SU-DHL-6 (cell line): Measurements from ENCODE around the gene ODF2.

Experiments
- H2AFZ ChIP-seq: fragments of 200-600 bp; sonication (generic); 2 replicates; pipeline ENCODE4 v1.6.1; 2014; ENCODE audit warnings: low read depth, mild to moderate bottlenecking, moderate library complexity, mixed read lengths, antibody characterized with exemption, low read length; ENCODE audit not compliant: severe bottlenecking
- H3F3A ChIP-seq: fragments of 200-600 bp; shearing (Covaris generic); 2 replicates; pipeline ENCODE4 v1.6.0; 2016; ENCODE audit warnings: antibody characterized with exemption, mild to moderate bottlenecking; ENCODE audit not compliant: insufficient read depth
- H3K27ac ChIP-seq: fragments of 200-600 bp; sonication (generic); 2 replicates; pipeline ENCODE4 v1.5.1; 2016; ENCODE audit warnings: low read depth, mild to moderate bottlenecking, low read length, moderate library complexity, mixed read lengths
- H3K27me3 ChIP-seq: fragments of 200-600 bp; sonication (generic), shearing (Covaris generic); 2 replicates; pipeline ENCODE4 v1.6.0; 2014; ENCODE audit warnings: mild to moderate bottlenecking, low read length
- H3K36me3 ChIP-seq: fragments of 200-600 bp; sonication (generic); 2 replicates; pipeline ENCODE4 v1.6.1; 2014; ENCODE audit warnings: mild to moderate bottlenecking, low read length, mixed read lengths
- H3K4me2 ChIP-seq: fragments of 300-600, 200-600 bp; shearing (Covaris generic), sonication (generic); 2 replicates; pipeline ENCODE4 v1.6.0; 2014; ENCODE audit warnings: low read length, low read depth, mild to moderate bottlenecking; ENCODE audit not compliant: poor library complexity, severe bottlenecking
- H3K4me3 ChIP-seq: fragments of 200-600 bp; sonication (generic); 2 replicates; pipeline ENCODE4 v1.5.1; 2014; ENCODE audit warnings: antibody characterized with exemption, low read length, mild to moderate bottlenecking, mixed read lengths; ENCODE audit not compliant: insufficient read depth, poor library complexity, severe bottlenecking
- H3K79me2 ChIP-seq: fragments of 200-600 bp; sonication (generic); 2 replicates; pipeline ENCODE4 v1.6.1; 2014; ENCODE audit warnings: mild to moderate bottlenecking, low read length, moderate library complexity; ENCODE audit not compliant: insufficient read depth
- H3K9ac ChIP-seq: fragments of 200-600 bp; sonication (generic); 2 replicates; pipeline ENCODE4 v1.7.0; 2014; ENCODE audit warnings: mild to moderate bottlenecking, low read length
- H3K9me2 ChIP-seq: fragments of 200-600 bp; sonication (generic); replicated peaks from 2 replicates; pipeline ENCODE4 v1.6.1; 2014; ENCODE audit warnings: low read length; ENCODE audit not compliant: insufficient read depth
- H3K9me3 ChIP-seq: fragments of 200-600 bp; sonication (generic); 2 replicates; pipeline ENCODE4 v1.6.1; 2014; ENCODE audit warnings: low read length, mixed read lengths; ENCODE audit not compliant: insufficient read depth
- H4K20me1 ChIP-seq: fragments of 200-600 bp; sonication (generic); 2 replicates; pipeline ENCODE4 v1.6.1; 2014; ENCODE audit warnings: low read depth, mild to moderate bottlenecking, antibody characterized with exemption, low read length, moderate library complexity, mixed read lengths
- EZH2phosphoT487 ChIP-seq: fragments of 200-600 bp; sonication (generic), shearing (Covaris generic); conservative IDR thresholded peaks from 2 replicates; pipeline ENCODE4 v1.6.1; 2018; ENCODE audit warnings: mild to moderate bottlenecking, antibody characterized with exemption, low read length, moderate library complexity, mixed read lengths
- TF ChIP-seq, protein P1 (sequence below): fragments of 200-600 bp; sonication (generic); IDR thresholded peaks from one replicate; pipeline ENCODE4 v1.5.1; 2017; ENCODE audit warnings: antibody characterized with exemption, mild to moderate bottlenecking, low read length, moderate library complexity; ENCODE audit not compliant: insufficient read depth, poor library complexity, severe bottlenecking

ODF2 gene

DNA sequence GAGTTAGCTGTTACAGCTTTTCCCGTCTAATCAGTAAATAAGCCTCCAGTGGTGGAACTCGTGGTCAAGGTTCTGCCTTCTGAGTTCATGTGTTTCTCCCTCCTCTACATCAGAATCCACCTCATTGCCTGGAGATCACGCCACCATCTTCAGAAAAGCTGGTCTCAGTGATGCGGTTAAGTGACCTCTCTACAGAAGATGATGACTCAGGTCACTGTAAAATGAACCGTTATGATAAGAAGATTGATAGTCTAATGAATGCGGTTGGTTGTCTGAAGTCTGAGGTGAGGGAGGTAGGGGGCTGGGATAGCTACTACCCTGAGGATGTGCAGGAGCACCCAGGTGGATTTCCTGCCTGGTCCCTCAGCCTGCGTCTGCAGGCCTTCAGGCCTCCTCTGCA, 13.3 kb downstream of the ODF2 start:
- Histone ChIP-seq H3K9ac (no peak overlapping the region), H3K79me2 (no peaks in the 10 kb centered on the region), H3K27ac (no peak overlapping the region), H3K9me3 (no peaks in the 10 kb centered on the region), H3K27me3 (no peaks in the 10 kb centered on the region), H3K36me3 (0 out of 2 replicates have a peak, but pooled peaks cover 6% of the 10 kb centered on the region), H3K4me2 (no peak overlapping the region), H3K4me3 (no peak overlapping the region), H3F3A (no peaks in the 10 kb centered on the region), H4K20me1 (no peaks in the 10 kb centered on the region), H3K9me2 (no peaks in the 10 kb centered on the region), H2AFZ (no peak overlapping the region)
- no peak for TF ChIP-seq EZH2phosphoT487
- TF ChIP-seq, protein P1, sequence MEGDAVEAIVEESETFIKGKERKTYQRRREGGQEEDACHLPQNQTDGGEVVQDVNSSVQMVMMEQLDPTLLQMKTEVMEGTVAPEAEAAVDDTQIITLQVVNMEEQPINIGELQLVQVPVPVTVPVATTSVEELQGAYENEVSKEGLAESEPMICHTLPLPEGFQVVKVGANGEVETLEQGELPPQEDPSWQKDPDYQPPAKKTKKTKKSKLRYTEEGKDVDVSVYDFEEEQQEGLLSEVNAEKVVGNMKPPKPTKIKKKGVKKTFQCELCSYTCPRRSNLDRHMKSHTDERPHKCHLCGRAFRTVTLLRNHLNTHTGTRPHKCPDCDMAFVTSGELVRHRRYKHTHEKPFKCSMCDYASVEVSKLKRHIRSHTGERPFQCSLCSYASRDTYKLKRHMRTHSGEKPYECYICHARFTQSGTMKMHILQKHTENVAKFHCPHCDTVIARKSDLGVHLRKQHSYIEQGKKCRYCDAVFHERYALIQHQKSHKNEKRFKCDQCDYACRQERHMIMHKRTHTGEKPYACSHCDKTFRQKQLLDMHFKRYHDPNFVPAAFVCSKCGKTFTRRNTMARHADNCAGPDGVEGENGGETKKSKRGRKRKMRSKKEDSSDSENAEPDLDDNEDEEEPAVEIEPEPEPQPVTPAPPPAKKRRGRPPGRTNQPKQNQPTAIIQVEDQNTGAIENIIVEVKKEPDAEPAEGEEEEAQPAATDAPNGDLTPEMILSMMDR = no peak

DNA sequence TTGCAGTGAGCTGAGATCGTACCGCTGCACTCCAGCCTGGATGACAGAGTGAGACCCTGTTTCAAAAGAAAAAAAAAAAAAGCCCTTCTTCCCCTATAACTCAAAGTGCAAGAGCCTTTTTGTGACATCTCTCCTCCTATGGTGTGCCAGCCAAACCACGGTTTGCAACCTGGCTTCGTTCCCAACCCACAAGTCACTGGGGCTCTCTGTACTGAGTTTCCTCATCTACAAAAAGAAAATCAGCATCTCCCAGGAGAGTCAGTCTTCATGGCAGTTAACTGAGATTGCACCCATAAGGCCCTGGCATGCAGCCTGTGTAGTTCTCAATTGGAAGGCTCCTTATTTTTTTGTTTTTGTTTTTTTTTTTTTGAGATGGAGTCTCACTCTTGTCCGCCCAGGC, 14.8 kb downstream of the ODF2 start:
- Histone ChIP-seq H3K4me3 (no peak overlapping the region), H3K27ac (no peak overlapping the region), H3K27me3 (no peaks in the 10 kb centered on the region), H3K36me3 (peaks cover 10% of the 10 kb centered on the region; the same call in 1 of the 2 replicates), H2AFZ (no peak overlapping the region), H3K9me2 (no peaks in the 10 kb centered on the region), H3K4me2 (no peak overlapping the region), H3K79me2 (no peaks in the 10 kb centered on the region), H3F3A (no peaks in the 10 kb centered on the region), H3K9me3 (no peaks in the 10 kb centered on the region), H3K9ac (no peak overlapping the region), H4K20me1 (no peaks in the 10 kb centered on the region)
- TF ChIP-seq, protein P1 = no peak
- TF ChIP-seq EZH2phosphoT487 = no peak

DNA sequence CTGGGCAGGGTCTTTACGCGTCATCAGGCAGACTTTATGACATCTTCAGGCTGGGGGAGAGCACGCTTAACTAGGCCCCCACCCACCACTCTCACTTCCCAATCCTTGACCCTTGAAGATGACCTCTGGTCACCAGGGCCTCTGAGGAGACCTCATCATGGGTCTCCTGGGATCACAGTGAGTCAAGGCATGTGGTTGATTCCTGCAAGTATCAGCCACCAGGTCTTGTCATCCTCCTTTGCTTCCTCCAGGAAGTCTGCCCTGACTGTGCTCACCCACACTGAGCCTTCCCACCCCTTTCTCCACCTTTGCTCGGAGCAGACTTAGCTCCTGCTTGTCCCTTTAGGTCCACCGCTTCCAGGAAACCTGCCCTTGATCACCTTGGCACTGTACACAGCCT, 17.3 kb downstream of the ODF2 start:
- Histone ChIP-seq H2AFZ (no peak overlapping the region), H3K9me2 (no peaks in the 10 kb centered on the region), H3K4me2 (no peak overlapping the region), H3K4me3 (no peak overlapping the region), H3F3A (no peaks in the 10 kb centered on the region), H3K36me3 (peaks cover 7% of the 10 kb centered on the region; the same call in 1 of the 2 replicates), H3K79me2 (no peaks in the 10 kb centered on the region), H3K27me3 (no peaks in the 10 kb centered on the region), H3K9ac (no peak overlapping the region), H3K27ac (no peak overlapping the region), H3K9me3 (no peaks in the 10 kb centered on the region), H4K20me1 (no peaks in the 10 kb centered on the region)
- TF ChIP-seq, protein P1 = no peak
- TF ChIP-seq EZH2phosphoT487 = no peak

DNA sequence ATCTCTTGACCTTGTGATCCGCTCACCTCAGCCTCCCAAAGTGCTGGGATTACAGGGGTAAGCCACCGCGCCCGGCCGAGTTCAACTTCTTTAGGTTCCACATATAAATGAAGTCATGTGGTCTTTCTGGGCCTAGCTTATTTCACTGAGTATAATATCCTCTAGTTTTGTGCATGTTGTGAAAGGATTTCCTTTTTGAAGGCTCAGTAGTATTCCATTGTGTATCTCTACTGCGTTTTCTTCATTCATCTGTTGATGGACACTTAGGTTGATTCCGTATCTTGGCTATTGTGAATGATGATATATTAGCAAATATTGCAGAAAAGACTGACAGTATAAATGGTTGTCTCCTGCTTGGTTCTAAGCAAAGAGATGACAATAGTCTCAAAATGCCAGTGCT, 20.1 kb downstream of the ODF2 start:
- H3K27me3 ChIP-seq = no peaks in the 10 kb centered on the region
- no peaks in the 10 kb centered on the region for H3K9me2 ChIP-seq
- H3K9ac ChIP-seq = no peak overlapping the region
- no peak overlapping the region for H3K4me3 ChIP-seq
- no peak for TF ChIP-seq EZH2phosphoT487
- TF ChIP-seq, protein P1 = no peak
- H2AFZ ChIP-seq = no peak overlapping the region
- no peak overlapping the region for H3K4me2 ChIP-seq
- H4K20me1 ChIP-seq = no peaks in the 10 kb centered on the region
- no peaks in the 10 kb centered on the region for H3K9me3 ChIP-seq
- no peak overlapping the region for H3K27ac ChIP-seq
- H3K79me2 ChIP-seq = no peaks in the 10 kb centered on the region
- peaks cover 12% of the 10 kb centered on the region; the same call in 1 of the 2 replicates for H3K36me3 ChIP-seq
- H3F3A ChIP-seq = no peaks in the 10 kb centered on the region
